Measurements from ENCODE around the gene GOLGA6L10.
"Not testable (repeated sequence)": the region's sequence is repeated elsewhere in the genome, so short reads cannot be mapped to it uniquely, and the experiment has no call there.

- not testable (repeated sequence) for TF ChIP-seq CTCF, POLR2A (IDR thresholded peaks at IDR 0.05)
Measured at GRCh38 chr15:82336180-82336647, 13.1 kb downstream of the GOLGA6L10 start.

Data from uterus (tissue), 2 donors.